GM21737 (cell line): Measurements from ENCODE around the gene TBPL2.
A peak's percentile ranks its signal among the peaks of the same experiment; 100 is the strongest.
"Not testable (repeated sequence)": the region's sequence is repeated elsewhere in the genome, so short reads cannot be mapped to it uniquely, and the experiment has no call there.

Source experiments
- ATAC-seq: cut with Tn5 transposase; IDR thresholded peaks from one replicate; pipeline ENCODE4 v1.9.1; 2021; ENCODE audit warnings: mild to moderate bottlenecking, moderate library complexity; ENCODE audit not compliant: unreplicated experiment

Gene TBPL2

DNA sequence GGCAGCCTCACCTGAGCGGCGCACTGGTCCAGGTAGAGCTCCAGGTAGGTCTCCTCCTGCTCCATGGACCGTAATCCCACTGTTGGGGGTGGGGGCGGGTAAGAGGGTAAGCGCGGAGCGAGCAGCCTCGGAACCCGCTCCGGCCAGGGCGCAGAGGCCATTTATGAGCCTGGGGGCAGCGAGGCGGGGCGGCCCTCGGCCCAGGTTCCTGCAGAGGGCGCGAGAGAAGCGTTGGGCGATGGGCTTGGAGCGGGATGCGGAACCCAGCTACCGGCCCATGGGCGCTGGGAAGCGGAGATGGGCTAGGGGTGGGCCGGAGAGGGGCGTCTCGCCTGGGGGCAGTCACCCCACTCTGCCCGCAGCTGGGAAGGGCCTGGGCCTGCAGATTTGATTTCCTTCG is at the start of gene TBPL2:
TSS of gene TBPL2 (minus strand) at position 232 of the 400 bp plus-strand sequence. CDS start at position 65, 167 bp downstream.
- ATAC-seq: no peak

DNA sequence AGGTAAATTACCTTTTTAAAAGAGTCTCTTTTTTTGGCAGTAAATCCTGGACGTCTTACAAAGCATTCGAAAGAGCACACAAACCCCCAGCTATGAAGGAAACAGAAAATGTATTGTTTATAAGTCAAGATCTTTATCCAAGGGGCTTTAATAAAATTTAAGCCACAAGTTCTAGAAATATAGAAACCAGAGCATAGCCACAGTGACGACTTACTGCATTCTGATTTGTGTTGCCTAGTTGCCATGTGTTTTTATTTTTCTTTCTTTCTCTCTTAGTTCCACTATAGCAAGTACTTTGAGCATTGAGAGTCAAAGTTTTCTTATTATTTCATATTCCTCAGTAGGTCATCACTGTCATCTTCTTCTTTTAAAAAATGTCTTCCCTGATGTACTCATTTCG is 47.8 kb upstream of the TBPL2 start:
- ATAC-seq: no peak

DNA sequence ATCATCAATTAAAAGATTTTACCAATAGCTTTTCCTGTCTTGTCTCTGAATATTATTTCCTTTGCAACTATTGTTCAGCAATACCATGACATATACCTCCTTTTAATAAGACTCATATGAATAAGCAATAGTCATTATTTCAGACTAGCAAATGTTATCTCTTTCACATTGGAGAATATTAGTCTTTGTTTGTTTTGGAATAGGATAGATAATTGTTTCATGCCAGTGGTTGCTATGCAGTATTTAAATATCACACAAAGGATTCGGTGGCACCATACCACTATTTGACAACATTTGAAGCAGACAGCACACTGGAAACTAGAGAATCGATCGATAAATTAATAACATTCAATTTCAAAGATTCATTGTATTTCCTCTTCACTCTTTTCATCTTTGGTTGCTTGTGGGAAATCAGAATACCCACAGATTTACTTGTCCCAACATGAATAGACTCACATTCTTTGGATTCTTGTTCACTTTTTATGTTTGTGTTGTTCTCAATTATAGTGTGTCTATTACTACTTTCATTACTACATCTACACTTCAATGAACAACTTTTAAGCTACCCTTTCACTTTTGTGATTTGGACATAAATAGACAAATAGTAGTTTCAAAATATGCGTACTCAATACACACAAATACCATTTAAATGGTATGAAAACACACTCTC is 42.7 kb upstream of the TBPL2 start:
- ATAC-seq: no peak

DNA sequence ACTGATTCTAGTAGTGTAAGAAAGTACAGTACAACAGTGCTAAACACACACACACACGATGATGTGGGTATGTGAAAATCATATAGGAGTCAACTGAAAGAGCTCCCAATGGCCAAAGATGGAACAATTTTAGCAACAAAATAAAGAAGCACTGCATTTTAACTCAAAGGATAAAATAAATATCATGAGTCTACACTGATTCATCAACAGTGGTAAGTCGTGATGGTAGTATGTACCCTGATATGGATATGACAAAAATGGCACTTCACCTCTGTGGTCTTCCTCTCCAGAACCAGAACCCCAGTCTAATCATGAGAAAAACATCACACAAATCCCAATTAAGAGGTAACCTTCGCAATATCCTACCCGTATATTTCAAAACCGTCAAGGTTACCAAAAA is 41.4 kb upstream of the TBPL2 start:
- ATAC-seq: no peak

DNA sequence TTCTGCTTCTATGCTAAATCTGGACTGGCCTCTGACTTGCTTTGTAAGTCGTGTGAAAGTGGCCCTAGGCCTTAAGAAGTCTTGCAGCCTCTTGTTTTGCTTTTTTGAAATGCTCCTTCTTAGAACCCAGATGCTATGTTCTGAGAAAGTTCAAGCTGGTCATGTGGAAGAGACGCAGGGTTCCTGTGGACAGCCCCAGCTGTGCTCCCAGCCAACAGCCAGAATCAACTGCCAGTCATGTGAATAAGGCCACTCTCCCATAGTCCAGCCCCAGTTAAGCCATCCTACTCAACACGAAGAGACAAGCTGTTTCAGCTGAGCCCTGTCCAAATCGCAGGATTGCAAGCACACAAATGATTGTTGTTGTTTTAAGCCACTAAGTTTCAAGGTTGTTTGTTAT is 37.3 kb upstream of the TBPL2 start:
- no peak for ATAC-seq

DNA sequence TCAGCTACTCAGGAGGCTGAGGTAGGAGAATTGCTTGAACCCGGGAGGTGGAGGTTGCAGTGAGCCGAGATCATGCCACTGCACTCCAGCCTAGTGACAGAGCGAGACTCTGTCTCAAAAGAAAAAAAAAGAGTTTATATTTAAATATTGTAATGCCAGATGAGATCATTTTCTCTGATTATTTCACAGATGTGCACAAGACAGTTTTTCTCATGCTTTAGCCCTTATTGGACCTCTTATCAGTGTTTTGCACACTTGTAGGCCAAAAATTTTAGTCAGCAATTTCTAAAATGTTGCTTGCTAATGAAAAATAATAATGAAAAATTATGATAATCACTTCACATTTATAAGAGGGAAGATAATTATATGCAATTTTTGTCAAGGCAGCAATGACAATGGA is 36.0 kb upstream of the TBPL2 start:
- ATAC-seq: not testable (repeated sequence)

DNA sequence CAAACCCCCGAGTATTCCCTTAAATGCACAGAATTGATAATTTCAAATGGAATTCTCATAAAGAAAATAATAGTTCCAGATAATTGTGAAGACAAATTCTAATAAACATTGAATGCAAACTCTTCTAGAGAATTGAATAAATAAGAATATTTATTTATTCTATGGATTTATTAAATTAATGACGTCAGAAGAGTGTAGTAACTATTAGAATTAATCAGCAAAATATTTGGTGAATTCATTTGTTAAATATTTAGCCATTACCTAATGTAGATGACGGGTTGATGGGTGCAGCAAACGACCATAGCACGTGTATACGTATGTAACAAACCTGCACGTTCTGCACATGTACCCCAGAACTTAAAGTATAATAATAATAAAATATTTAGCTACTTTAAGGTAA is 33.4 kb upstream of the TBPL2 start:
- no peak for ATAC-seq

DNA sequence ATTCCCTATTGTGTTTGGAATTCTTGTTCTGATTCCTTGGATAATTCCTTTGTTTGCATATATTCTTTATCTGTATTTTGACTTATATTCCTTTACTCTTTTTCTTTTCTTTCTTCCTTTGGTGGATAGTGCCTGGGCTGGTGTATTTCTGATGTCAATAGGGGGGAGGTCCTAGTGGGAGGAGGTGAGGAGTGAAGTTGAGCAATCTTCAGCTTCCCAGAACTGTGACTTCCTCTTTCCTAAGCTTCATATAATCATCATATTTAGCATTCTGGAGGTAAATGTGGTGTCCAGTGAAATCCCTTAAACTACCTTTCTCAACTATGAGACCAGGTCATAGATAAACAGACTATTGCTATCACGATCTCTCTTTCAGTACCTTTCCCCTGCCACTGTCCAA is 29.6 kb upstream of the TBPL2 start:
- no peak for ATAC-seq

DNA sequence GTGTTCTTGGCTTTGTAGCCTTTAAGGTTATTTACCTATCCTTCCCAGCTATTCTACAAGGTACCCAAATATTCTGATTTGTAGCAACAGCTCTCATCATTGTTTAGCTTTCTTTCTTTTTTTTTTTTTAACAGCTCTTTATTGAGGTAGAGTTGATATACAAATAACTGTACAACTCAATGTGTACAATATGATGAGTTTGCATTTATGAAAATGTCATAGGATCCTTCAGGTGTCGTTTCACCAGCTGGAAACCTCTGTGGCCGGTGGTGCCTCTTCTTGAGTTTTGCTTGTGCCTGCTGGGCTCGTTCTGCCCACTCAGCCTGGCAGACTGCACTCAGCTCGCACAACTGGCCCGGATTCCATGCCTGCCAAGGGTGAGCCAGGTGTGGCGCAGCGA is 26.9 kb upstream of the TBPL2 start:
- ATAC-seq: no peak

DNA sequence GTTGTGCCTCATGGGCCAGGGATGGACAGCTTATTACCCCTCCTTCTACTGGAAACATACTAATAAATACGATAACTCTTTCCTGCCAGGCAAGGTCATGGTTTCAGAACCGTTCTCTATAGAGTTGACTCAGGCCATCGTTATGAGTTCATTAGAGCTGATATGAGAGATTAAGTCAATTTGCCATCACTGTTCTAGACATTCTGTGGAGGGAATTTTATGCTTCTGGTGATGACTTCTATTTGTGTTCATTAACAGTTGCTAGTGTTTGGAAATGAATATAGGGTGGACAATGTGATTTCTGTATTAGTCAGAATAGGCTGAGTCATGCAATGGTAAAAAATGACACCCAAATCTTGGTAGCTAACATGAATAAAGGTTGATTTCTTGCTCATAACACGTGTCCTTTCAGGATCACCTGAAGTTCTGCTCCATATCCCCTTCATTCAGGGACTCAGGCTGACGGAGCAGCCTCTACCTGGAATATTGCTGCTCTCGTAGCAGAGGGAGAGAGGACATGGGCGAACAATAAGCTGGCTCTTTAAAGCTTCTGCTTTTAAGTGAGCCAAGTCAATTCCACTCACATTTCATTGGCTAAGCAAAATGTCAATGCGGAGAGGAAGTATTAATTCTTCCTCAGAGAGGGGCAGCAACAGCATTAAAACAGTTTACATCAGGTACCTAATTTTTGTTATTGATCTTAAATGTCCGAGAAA is 18.5 kb upstream of the TBPL2 start:
- peak; percentile 77 for ATAC-seq

DNA sequence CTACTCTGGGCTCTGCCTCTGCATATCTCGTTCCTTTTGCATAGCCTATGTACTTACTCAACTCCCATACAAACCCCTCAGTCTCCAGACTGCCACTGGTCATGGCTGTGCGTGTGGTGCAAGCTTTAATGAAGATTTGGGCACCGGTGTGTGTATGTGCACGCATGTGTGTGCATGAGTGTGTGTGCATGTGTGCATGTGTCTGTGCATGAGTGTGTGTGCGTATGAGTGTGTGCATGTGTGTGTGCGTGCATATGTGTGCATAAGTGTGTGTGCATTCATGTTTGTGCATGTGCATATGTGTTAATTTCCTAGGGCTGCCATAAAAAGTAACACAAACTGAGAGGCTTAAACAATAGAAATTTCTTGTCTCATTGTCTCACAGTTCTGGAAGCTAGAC is 17.1 kb upstream of the TBPL2 start:
- no peak for ATAC-seq

DNA sequence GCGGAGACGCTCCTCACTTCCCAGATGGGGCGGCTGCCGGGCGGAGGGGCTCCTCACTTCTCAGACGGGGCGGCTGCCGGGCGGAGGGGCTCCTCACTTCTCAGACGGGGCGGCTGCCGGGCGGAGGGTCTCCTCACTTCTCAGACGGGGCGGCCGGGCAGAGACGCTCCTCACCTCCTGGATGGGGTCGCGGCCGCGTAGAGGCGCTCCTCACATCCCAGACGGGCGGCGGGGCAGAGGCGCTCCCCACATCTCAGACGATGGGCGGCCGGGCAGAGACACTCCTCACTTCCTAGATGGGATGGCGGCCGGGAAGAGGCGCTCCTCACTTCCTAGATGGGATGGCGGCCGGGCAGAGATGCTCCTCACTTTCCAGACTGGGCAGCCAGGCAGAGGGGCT is 16.0 kb upstream of the TBPL2 start:
- not testable (repeated sequence) for ATAC-seq

DNA sequence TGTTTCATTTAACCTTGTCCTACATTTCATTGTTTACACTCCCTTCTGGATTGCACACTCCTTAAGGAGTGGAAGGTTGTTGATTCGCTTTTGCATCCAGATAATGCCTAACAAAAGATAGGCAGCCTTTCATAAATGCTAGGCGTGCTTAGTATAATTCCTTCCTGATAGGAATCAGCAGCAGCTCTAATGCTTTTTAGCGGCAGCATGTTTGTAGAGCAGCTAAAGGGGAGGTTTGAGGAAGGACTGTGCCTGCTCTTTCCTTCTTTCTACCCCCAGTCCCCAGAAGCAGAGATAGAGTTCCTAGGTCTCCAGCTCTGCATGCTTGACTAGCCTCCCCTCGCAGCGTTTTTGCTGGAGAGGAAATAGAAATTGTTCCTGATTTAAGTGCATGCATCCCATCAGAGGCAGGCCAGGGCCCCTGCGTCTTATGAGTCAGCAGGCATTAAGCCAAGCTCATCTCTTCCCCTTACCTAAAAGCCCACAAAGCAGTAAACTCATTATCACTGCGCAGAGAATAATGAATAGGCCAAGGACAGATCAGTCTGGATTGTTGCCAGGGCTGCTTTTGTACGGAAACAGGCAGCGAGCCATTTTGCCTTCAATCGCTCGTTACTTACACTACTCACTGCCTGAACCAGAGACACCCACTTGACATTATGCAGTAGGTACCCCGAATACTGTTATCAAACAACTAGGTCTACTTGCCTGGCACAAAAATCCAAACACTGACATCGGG is 14.0 kb upstream of the TBPL2 start:
- no peak for ATAC-seq

DNA sequence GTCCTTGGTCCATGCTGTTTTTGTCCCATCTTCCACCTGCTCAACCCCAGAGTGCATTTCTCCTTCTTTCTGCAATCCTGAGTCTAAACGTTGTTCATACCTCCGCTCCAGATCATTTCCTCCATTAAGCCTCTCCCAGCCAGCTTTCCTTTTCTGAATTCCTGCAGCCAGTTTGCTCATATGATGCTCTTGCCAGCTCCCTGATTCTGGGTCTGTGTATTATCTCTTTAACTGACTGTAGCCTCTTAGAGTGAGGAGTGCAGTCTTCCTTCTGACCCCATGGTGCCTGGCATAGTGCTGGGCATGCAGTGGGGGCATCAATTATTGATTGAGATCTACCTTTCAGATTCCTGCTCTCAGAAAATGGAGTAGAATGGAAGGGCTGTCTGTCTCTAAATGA is 11.5 kb upstream of the TBPL2 start:
- no peak for ATAC-seq

DNA sequence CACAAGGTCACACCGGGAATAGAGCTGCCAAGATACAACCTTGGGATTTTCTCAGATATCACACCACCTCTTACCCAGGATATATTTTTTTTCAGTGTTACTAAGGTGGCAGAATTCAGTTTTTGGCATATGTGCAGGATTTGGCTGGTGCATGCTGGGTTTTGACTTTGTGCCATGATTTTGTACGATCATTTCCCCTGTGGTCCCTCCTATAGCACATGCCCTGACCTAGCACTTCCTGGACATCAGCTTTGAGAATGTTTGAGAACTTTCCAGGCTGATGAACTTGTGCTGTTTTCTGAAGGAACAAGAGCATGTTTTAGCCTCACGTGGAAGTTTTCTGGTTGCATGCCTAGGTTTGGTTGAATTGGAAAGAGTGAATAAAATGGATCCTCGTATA is 11.0 kb upstream of the TBPL2 start:
- no peak for ATAC-seq

DNA sequence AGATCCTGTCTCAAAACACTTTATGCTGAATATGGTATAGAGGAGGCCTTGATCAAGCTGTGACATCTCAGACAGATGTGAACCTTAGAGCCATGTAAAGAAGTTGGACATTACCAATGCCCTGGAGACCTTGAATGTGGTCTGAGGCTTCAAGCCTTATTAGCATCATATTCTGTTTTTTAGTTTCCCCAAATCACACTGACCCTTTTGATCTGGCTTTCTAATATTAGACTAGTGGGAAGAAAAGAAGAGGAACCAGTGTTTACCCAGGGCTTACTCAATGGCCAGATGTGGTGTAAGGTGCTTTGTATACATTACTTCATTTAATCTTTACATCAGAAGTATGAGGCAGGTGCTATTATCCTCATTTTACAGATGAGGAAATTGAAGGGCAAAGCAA is 10.6 kb upstream of the TBPL2 start:
- ATAC-seq: no peak

DNA sequence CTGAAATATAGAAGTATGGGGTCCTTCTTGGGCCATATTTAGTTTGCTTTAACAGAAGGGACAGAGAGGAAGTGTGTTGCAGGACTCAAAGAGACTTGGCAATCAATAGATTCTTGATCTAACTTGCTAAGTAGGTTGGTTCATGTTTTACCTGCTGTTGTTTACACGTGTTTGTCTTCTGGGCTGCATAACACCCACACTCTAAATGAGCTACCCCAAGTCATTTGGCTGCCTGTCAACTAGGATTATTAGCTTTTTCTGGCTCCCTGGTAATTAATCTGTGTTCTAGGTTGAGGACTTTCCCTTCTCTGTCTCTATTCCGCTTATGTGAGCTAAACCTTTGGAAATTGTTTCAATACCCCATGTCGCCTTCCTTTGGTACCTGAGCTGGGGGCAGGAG is 10.1 kb upstream of the TBPL2 start:
- ATAC-seq: no peak

DNA sequence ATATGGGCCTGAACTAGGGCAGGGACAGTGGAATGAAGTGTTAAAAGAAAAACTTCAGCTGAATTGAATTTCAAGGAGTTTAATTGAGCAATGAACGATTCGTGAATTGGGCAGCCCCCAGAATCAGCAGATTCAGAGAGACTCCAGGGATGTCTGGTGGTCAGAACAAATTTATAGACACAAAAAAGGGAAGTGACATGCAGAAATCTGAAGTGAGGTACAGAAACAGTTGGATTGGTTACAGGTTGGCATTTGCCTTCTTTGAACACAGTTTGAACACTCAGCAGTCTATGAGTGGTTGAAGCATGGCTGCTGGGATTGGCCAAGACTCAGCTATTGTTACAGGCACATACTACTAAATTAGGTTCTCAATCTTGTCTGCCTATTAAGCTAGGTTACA is 9.7 kb upstream of the TBPL2 start:
- no peak for ATAC-seq

DNA sequence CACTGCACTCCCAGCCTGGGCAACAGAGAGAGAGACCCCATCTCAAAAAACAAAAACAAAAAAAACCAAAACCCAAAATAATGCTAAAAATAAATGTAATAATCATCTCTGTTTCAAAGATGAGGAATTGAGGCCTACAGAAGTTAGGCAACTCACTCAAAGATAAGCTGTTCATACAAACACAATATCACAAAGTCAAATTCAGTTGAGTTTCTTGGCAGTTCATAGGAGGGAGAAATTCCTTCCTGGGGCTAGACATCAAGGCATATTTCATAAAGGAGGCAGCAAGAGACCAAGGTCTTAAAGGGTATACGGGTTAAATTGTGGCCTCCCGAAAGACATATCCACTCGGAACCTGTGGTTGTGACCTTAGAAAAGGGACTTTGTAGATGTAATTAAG is 8.7 kb upstream of the TBPL2 start:
- no peak for ATAC-seq

DNA sequence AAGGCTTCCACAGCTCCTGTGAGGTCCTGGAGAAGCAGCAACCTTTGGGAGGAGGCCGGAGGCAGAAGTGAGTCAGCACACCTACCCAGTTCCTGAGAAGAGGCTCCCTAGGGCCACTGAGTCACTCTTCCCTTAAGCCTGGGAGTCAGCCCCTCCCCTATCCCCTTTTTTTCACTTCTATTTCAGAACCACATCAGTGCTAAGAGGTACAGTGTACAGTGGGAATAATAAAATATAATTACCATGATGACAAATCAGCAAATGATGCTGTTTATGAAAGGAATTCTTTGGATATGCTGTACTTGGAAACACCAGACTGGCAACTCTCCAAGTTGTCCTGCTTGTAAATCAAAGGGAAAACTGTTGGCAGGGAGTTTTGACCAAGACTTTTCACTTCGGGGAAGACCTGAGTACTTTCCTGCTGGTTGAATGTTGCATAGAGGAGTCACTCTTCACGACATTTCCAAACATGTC is 7.8 kb upstream of the TBPL2 start:
- no peak for ATAC-seq

DNA sequence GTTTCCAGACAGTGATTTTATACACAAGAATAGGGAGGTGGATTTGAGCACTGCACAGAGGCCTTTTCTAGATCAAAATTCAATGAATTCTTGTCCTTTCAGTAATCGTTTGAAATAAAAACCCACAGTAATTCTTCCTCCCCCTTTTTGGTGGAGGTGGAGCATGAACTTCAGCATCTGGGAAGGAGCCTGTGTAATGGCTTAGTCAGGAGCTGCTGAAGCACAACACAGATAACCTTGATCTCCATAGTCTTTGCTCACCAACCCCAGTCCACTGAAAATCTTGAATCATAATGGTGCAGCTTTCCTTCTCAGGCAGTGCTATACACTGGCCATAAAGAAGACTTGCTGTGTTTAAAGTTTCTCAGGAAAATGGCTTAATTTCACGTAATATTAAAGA is 6.4 kb upstream of the TBPL2 start:
- no peak for ATAC-seq

DNA sequence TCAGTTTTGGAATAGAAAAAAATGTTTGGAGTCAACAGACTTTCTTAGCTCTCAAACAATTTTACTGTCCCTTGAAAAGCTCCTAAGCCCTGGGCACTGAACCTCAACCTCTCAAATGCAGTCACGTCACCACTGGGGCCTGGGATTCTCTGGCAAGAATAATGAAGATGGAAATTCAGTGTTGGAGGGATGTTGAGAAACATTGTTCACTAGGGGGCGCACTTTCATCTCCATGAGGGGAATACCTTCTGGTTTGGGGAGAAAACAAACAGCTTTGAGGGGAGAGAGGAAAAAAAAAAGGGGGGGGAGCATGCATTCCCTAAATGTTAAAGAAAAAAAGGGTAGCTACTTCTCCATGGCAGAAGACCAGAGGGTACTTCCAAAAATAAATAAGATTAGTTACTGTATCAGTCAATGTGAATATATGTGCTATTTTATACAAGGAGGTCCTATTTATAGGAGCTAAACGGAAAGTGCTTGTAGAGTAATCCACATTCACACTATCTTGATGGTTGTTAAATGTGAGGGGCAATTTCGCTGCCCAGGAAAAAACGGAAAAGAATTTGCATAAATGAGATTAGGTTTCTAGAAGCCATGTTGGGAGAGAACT is 5.8 kb upstream of the TBPL2 start:
- ATAC-seq: no peak
